Tibial artery (tissue), 4 donors: ENCODE data around the gene ZNF534.

Source experiments
- DNase-seq, 2 donors: peaks; one replicate each; pipeline ENCODE4 v3.0.0-alpha.2; 2019
- H3K27ac ChIP-seq, 2 donors: fragments of 200-600 bp; sonication (generic) in 1 of 2; 1 replicate in 1 of 2; 2 replicates in 1 of 2; pipeline ENCODE4 v1.5.1; 2018 to 2019; ENCODE audit warnings: mild to moderate bottlenecking in 1 of 2
- H3K27me3 ChIP-seq, 2 donors: fragments of 200-600 bp; sonication (generic) in 1 of 2; one replicate each; pipeline versions ENCODE4 v1.5.1 to v1.6.0; 2016 to 2019
- H3K36me3 ChIP-seq, 3 donors: fragments of 200-600 bp; sonication (generic) in 2 of 3; one replicate each; pipeline ENCODE4 v1.5.1; 2016 to 2019; ENCODE audit warnings: mild to moderate bottlenecking in 2 of 3
- H3K4me1 ChIP-seq, 4 donors: fragments of 200-600 bp; sonication (generic) in 2 of 4; 1 replicate in 3 of 4; 2 replicates in 1 of 4; pipeline ENCODE4 v1.5.1; 2016 to 2019
- H3K4me3 ChIP-seq, 2 donors: fragments of 200-600 bp; sonication (generic) in 1 of 2; 1 replicate in 1 of 2; 2 replicates in 1 of 2; pipeline ENCODE4 v1.5.1; 2018 to 2019; ENCODE audit warnings: mild to moderate bottlenecking in 2 of 2
- H3K9me3 ChIP-seq, 3 donors: fragments of 200-600 bp; sonication (generic) in 1 of 3; one replicate each; pipeline ENCODE4 v1.5.1; 2016 to 2019
- intact Hi-C: fragments of 100-400 bp; cut with DNase I; formaldehyde crosslinking; loops from one replicate; pipeline ENCODE4 v1.15.0; 2023; ENCODE audit warnings: low total_unique reads
- TF ChIP-seq, protein P1 (sequence below), 2 experiments: fragments of 200-600 bp in 1 of 2; fragments of 450-650 bp in 1 of 2; IDR thresholded peaks; one replicate each; pipeline ENCODE4 v1.5.1; 2017 to 2019; ENCODE audit warnings: antibody characterized with exemption in 2 of 2, mild to moderate bottlenecking in 1 of 2, moderate library complexity in 1 of 2

Gene ZNF534

GRCh38 chr19:52415711-52416110 is 13.2 kb upstream of the ZNF534 start:
- Histone ChIP-seq H3K4me3 (no peak overlapping the region), H3K27ac (no peak overlapping the region), H3K4me1 (no peaks in the 10 kb centered on the region), H3K36me3 (peaks cover 46 to 64% (median 52%) of the 10 kb centered on the region in 3 donors), H3K27me3 (no peaks in the 10 kb centered on the region), H3K9me3 (peaks cover 27 to 100% (median 86%) of the 10 kb centered on the region in 3 donors)
- intact Hi-C loops: no loop called here
- TF ChIP-seq, protein P1, sequence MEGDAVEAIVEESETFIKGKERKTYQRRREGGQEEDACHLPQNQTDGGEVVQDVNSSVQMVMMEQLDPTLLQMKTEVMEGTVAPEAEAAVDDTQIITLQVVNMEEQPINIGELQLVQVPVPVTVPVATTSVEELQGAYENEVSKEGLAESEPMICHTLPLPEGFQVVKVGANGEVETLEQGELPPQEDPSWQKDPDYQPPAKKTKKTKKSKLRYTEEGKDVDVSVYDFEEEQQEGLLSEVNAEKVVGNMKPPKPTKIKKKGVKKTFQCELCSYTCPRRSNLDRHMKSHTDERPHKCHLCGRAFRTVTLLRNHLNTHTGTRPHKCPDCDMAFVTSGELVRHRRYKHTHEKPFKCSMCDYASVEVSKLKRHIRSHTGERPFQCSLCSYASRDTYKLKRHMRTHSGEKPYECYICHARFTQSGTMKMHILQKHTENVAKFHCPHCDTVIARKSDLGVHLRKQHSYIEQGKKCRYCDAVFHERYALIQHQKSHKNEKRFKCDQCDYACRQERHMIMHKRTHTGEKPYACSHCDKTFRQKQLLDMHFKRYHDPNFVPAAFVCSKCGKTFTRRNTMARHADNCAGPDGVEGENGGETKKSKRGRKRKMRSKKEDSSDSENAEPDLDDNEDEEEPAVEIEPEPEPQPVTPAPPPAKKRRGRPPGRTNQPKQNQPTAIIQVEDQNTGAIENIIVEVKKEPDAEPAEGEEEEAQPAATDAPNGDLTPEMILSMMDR (IDR thresholded peaks at IDR 0.05): no peak
- no peak for DNase-seq

GRCh38 chr19:52442179-52442578 is 13.2 kb downstream of the ZNF534 start:
- intact Hi-C loops: no loop called here
- peaks cover 8 to 17% (median 17%) of the 10 kb centered on the region in 3 donors for H3K36me3 ChIP-seq
- no peaks in the 10 kb centered on the region for H3K4me1 ChIP-seq
- no peaks in the 10 kb centered on the region for H3K27me3 ChIP-seq
- H3K9me3 ChIP-seq: peaks cover 0 to 73% (median 56%) of the 10 kb centered on the region in 3 donors
- no peak overlapping the region for H3K4me3 ChIP-seq
- no peak overlapping the region for H3K27ac ChIP-seq
- TF ChIP-seq, protein P1 (IDR thresholded peaks at IDR 0.05): no peak
- no peak for DNase-seq

DNA sequence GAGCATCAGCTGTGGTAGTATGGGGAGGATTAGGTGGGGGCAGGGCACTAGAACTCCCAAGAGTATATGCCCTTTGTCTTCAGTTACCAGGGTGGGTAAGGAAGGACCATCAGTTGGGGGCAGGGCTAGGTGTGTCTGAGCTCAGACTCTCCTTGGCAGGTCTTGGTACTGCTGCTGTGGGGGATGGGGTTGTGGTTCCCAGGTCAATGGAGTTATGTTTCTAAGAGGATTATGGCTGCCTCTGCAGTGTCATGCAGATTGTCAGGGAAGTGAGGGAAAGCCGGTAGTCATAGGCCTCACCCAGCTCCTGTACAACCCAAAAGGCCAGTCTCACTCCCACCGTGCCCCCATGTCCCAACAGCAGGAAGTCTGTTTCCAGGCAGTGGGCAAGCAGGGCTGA is 15.6 kb downstream of the ZNF534 start:
- no peaks in the 10 kb centered on the region for H3K36me3 ChIP-seq
- no peak for DNase-seq
- TF ChIP-seq, protein P1 (IDR thresholded peaks at IDR 0.05): no peak
- no peak overlapping the region for H3K27ac ChIP-seq
- H3K4me1 ChIP-seq: no peaks in the 10 kb centered on the region
- no peak overlapping the region for H3K4me3 ChIP-seq
- no peaks in the 10 kb centered on the region for H3K27me3 ChIP-seq
- intact Hi-C loops: no loop called here
- peaks cover under 1 to 61% (median 37%) of the 10 kb centered on the region in 3 donors for H3K9me3 ChIP-seq

- intact Hi-C loops: no loop called here
- H3K27me3 ChIP-seq: no peaks in the 10 kb centered on the region
- peaks cover 5 to 18% (median 5%) of the 10 kb centered on the region in 3 donors for H3K36me3 ChIP-seq
- peaks cover 6 to 65% (median 33%) of the 10 kb centered on the region in 3 donors for H3K9me3 ChIP-seq
- no peak for DNase-seq
- no peak overlapping the region for H3K4me3 ChIP-seq
- TF ChIP-seq, protein P1 (IDR thresholded peaks at IDR 0.05): no peak
- H3K27ac ChIP-seq: no peak overlapping the region
- H3K4me1 ChIP-seq: peaks cover 0 to 13% (median 6%) of the 10 kb centered on the region in 4 donors
These were observed 22.3 kb downstream of the ZNF534 start for GRCh38 chr19:52451241-52451640.

- TF ChIP-seq, protein P1 (IDR thresholded peaks at IDR 0.05): no peak
- peaks cover 24 to 38% (median 25%) of the 10 kb centered on the region in 3 donors for H3K36me3 ChIP-seq
- peaks cover 6 to 80% (median 48%) of the 10 kb centered on the region in 3 donors for H3K9me3 ChIP-seq
- peak within 1 kb of the TSS; percentile 55 to 71 for H3K4me3 ChIP-seq
- H3K27ac ChIP-seq: no peak within 1 kb of the TSS
- H3K4me1 ChIP-seq: peaks cover 0 to 13% (median 6%) of the 10 kb centered on the region in 4 donors
- DNase-seq: peak; percentile 55 to 79
- intact Hi-C loops: no loop called here
- no peaks in the 10 kb centered on the region for H3K27me3 ChIP-seq
These were observed 24.6 kb downstream of the ZNF534 start, which contains the start of gene ZNF578 for GRCh38 chr19:52453324-52454094. Gene ZNF578 (plus strand): TSS chr19:52453553. CDS start chr19:52501846, 48,293 bp downstream.
